ENCODE data around the gene DNAJA2. TPM values are rescaled to one million over a fixed set of nuclear protein-coding genes. Genes with fewer than 3 reads are reported as not detected.

Gene DNAJA2
- total RNA-seq, 1 donor from 2014 or later, result 57.0 TPM

DNA sequence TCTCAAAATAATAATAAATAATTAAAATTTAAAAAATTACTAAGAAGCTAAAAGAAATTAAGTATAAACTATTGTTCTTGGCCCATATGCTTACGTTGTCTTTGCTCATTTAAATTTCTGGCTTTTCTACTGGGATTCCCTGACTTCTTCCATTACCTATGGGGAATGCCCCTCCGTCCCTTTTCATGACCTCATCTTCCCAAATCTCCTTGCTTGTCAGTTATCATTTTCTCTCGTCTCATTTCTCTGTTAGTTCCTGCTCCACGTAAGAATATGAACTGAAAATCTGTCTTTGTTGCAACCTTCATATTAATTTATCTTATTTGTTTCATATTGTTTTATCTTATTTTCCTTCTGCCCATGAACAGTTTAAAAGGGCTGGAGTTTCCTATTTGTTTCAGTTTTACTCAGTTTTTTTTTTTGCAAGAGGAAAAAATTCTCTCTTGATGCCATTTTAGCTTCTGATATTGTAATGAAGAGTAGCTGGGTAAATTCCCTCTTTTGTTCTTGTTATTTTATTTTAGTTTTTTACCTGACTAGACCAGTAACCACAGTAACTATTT, 2.5 kb upstream of the DNAJA2 start:
- intact Hi-C loops (cut with micrococcal nuclease), result loop anchor here (10.0 kb wide), 1 partner anchor 1409 kb away; the partner anchor contains the start of gene SIAH1

- intact Hi-C loops (cut with micrococcal nuclease), result loop anchor here (10.0 kb wide), 1 partner anchor 1410 kb away; the partner anchor contains the start of gene SIAH1
Measured at GRCh38 chr16:46975165-46975564, 1.7 kb upstream of the DNAJA2 start.

DNA sequence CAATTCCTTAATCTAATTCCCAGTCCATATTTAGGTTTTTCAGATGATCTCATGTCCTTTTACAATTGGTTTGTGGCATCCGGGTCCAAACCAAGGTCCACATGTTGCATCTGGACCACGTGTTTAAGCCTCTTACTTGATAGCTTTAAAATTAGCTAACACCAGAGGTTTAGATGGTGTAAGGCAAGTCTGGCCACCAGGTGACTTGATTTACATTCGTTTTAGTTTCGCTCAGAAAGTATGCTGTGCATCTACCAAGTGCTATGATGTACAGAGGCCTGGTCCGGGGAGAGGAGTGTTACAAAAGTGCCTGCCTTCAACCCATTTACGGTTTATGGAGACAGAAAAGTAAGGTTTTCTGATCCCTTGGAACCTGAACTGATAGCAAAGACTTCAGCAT, 878 bp upstream of the DNAJA2 start:
- intact Hi-C loops (cut with micrococcal nuclease), result loop anchor here (5.0 to 10.0 kb wide), 4 partner anchors 43 to 1638 kb away; partner anchors contain the start of genes N4BP1 and SIAH1

GRCh38 chr16:46973996-46974324, 486 bp upstream of the DNAJA2 start:
- intact Hi-C loops (cut with micrococcal nuclease), result loop anchor here (1.0 to 10.0 kb wide), 10 partner anchors 43 to 1638 kb away; partner anchors contain the start of genes C16orf87, GPT2, ITFG1 and LONP2

- intact Hi-C loops (cut with micrococcal nuclease), result loop anchor here (1.0 to 10.0 kb wide), 11 partner anchors 45 to 1640 kb away; partner anchors contain the start of genes C16orf87, GPT2, ITFG1 and LONP2
Measured at GRCh38 chr16:46972429-46973206, 856 bp downstream of the DNAJA2 start.

DNA sequence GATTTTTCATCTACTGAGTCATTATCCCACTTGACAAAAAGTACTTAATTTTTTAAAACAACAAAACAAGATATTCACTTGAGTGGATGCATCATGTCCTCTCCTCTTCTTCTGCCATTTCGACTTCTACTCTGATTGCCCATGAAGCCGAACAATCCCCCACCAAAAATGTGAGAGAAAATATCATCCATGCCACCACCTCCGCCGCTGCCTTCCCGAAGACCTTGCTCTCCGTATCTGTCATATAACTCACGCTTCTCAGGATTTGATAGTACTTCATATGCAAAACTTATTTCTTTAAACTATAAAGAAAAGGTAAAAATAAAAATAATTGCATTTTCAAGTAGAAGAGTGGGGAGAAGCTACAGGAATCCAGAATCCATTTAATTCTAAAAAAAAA, 2.2 kb downstream of the DNAJA2 start:
- intact Hi-C loops (cut with micrococcal nuclease), result loop anchor here (5.0 to 10.0 kb wide), 4 partner anchors 46 to 1641 kb away; partner anchors contain the start of genes N4BP1 and SIAH1

- intact Hi-C loops (cut with micrococcal nuclease), result loop anchor here (5.0 to 10.0 kb wide), 4 partner anchors 47 to 1642 kb away; partner anchors contain the start of genes N4BP1 and SIAH1
Measured at GRCh38 chr16:46970089-46970488, 3.4 kb downstream of the DNAJA2 start.

DNA sequence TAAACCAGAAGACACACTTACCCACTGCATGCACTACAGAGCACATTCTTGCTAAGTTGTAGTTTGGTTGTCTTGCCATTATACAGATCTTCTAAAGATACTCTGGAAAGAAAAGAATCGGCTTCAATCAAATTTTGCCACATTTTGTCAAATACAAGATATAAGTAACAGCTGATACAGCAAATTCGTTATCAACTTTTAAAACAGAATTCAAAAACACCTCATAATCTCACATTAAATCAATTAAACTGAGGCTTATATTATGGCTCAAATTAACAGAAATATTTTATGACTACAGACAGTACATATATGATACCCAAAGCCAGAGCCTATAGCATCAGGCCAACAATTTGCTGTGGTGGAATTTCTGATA, 5.4 kb downstream of the DNAJA2 start:
- intact Hi-C loops (cut with micrococcal nuclease), result no loop called here

GRCh38 chr16:46962629-46963028, 10.8 kb downstream of the DNAJA2 start:
- intact Hi-C loops (cut with micrococcal nuclease), result no loop called here

DNA sequence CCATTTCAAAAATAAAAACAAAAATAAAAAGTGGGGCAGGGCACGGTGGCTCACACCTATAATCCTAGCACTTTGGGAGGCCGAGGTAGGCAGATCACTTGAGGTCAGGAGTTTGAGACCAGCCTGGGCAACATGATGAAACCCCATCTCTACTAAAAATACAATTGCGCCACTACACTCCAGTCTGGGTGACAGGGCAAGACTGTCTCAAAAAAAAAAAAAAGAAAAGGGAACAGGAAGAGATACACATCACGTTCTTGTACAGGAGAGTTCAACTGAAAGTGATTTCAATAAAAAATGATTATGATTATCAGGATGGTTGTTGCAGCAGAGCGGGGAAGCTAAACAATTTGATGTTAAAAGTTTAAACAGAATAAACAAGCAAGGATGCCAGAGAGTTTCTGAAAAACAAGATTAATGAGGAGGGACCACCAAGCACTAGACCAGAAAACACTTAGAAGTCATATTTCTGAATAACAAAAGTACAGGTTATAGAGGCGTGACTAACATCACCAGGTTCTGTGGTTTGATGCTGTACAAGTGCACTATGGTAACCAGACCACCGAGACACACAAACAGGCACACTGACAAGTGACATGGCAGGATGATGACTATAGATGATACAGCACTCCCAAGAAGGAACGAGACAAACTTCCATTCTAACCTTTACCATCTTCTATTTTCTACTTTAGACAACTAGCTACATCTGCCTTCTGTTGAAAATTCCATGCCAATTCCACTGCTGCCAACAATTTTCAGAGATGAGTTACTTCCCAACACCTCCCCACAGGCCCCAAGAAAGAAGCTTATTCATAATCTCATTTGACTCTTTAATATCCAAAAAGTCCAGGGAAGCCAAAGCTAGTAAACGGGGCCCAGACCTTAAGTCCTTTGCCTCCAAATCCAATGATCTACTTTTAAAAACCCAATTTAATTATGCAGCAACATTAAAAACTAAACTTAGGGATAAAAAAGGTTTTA, 11.8 kb downstream of the DNAJA2 start:
- intact Hi-C loops (cut with micrococcal nuclease), result no loop called here

- intact Hi-C loops (cut with micrococcal nuclease), result no loop called here
Measured at GRCh38 chr16:46954562-46954961, 18.9 kb downstream of the DNAJA2 start.

GRCh38 chr16:46950009-46950408, 23.5 kb downstream of the DNAJA2 start:
- intact Hi-C loops (cut with micrococcal nuclease), result no loop called here

GRCh38 chr16:46949241-46949892, 24.1 kb downstream of the DNAJA2 start:
- intact Hi-C loops (cut with micrococcal nuclease), result loop anchor here (5.0 kb wide), 2 partner anchors 193 to 1168 kb away; partner anchors contain the start of gene NETO2

- intact Hi-C loops (cut with micrococcal nuclease), result loop anchor here (5.0 kb wide), 2 partner anchors 194 to 1169 kb away; partner anchors contain the start of gene NETO2
Measured at GRCh38 chr16:46948548-46949166, 24.8 kb downstream of the DNAJA2 start.

DNA sequence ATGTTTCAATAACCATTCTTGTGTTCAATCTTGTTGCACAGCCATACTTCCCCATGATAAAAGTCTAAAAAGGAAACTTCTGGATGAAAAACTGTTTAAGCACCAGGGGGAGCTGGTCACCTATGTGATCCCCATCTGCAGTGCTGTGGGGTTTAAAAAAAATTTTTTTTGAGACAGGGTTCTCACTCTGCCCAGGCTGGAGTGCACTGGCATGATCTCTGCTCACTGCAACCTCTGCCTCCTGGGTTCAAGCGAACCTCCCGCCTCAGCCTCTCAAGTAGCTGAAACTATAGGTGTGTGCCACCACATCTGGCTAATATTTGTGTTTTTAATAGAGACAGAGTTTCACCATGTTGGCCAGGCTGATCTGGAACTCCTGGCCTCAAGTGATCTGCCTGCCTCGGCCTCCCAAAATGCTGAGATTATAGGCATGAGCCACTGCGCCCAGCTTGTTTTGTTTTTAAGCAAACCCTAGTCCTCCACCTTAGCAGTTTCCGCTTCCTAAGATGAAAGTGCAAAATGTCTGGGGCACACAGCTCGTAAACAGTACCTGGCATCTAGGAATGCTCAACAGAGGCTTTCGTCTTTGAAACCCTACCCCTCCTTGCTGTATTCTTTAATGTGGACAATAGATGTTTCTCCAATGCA, 25.4 kb downstream of the DNAJA2 start:
- intact Hi-C loops (cut with micrococcal nuclease), result loop anchor here (1.0 to 5.0 kb wide), 4 partner anchors 71 to 1217 kb away; partner anchors contain the start of gene NETO2

GRCh38 chr16:46944713-46945112, 28.8 kb downstream of the DNAJA2 start:
- intact Hi-C loops (cut with micrococcal nuclease), result loop anchor here (5.0 kb wide), 2 partner anchors 198 to 1173 kb away; partner anchors contain the start of gene NETO2

DNA sequence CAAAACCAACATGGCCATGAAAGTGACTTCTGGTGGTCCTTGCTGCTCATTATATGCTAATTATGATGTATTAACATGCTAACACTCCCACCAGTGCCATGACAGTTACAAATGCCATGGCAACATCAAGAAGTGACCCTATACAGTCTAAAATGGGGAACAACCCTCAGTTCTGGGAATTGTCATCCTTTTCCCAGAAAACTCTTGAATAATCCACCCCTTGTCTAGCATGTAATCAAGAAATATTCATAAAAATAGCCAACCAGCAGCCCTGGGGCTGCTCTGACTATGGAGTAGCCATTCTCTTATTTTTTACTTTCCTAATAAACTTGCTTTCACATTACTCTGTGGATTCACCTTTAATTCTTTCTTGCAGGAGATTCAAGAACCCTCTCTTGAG, 35.9 kb downstream of the DNAJA2 start:
- intact Hi-C loops (cut with micrococcal nuclease), result no loop called here

DNA sequence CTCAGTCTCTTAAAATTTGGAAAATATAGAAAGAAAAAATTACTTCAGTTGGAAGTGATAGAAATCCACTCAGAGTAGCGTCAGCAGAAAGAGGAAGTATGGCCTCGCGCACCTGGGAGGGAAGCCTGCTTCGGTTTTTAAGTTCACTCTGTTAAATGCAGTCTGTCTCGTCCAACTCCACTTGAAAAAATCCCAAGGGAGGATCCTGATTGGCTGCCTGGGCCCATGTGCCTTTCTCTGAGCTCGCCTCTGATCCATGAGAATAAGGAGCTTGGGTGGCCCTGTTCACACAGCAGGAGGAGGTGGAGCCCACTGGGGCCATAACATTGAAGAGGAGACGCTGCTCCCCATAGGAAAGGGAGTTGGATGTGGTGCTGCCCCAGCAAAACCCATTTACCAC, 40.7 kb downstream of the DNAJA2 start:
- intact Hi-C loops (cut with micrococcal nuclease), result no loop called here

- intact Hi-C loops (cut with micrococcal nuclease), result no loop called here
Measured at GRCh38 chr16:46930861-46931260, 42.6 kb downstream of the DNAJA2 start.

Measured in T-helper 2 cell treated with Interferon-gamma antibody and Interleukin-4, amounts not matched to agents 100 ng/mL and 5 ng/mL, for 36 hours (primary cell).